ENCODE data around the gene WWC1.
A peak's percentile ranks its signal among the peaks of the same experiment; 100 is the strongest.

The WWC1 gene

DNA sequence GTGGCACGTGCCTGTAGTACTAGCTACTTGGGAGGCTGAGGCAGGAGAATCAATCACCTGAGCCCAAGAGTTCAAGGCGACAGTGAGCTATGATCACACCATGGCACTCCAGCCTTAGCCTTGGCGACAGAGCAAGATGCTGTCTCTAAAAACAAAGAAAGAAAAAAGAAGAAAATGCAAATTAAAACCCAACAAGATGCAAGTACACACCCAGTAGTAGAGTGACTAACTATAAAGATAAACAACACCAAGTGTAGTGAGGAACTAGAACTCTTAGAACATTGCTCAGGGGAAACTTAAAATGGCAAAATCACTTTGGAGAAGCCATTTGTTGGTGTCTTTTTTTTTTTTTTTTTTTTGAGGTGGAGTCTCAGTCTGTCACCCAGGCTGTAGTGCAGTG, 160.1 kb downstream of the WWC1 start:
- no peak for DNase-seq

- DNase-seq, result no peak
Observed at GRCh38 chr5:168455201-168455600, 163.8 kb downstream of the WWC1 start.

DNA sequence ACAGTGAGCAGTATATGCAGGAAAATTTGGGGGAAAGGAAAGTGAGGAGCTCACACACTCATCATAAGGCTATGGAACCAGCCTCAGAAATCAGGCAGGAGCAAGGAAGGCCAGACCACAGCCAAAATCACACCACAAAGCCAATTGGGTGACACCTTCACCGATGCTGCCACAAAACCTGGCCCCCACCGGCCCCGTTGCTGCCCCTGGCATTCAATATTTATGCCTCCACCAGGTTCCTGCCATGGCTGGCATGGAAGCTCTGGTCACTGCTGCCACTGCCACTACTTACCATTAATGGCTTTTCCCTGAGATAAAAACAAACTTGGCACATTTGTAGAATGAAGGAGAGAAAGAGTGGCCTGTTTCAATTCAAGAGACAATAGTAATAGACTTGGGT, 166.1 kb downstream of the WWC1 start:
- DNase-seq, result no peak

DNA sequence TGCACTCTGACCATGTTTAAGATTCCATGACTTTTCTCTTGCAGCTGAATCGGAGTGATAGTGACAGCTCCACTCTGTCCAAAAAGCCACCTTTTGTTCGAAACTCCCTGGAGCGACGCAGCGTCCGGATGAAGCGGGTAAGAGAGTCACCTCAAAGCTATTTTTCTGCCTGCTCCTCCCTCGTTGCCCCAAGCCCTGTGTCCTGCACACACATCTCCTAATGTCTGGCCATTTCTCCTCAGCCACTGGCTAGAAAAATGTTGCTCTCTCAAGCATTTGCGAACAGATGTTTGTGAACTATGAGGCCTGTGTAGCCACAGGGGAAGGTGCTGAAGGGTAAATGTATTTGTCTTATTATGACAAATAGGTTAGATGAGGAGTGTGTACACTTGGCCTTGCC, 169.2 kb downstream of the WWC1 start:
- no peak for DNase-seq

DNA sequence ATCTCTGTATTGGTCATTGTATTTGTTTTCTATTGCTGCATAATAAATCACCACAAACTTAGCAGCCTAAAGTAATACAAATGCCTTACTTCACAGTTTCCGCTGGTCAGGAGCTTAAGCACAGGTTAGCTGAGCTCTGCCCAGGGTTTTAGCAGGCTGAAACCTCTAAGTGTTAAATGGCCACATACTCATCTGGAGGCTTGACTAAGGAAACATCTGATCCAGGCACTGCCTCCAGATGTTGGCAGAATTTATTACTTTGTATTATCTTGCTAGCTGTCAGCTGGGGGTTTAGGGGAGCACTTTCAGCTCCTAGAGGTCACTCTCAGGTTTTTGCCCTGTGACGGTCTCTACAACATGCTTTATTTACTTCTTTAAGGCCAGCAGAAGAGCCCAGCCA, 171.6 kb downstream of the WWC1 start:
- no peak for DNase-seq

DNA sequence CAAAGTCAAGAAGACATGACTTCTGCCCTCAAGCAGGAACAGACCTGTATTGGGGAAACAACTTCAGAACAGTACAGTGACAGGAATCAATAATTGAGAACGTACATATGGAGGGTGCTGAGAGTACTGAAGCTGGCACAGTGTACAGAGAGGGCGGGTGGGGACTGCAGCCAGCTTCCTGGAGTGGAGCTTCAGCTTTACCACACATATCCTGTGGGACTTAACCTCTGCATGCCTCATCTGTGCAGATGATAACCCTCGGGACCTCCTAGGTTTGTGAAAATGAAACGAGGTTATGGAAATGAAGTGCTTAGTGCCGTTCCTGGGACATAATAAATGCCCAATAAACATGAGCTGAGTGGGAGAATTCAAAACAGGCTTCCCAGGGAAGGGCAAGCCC, 172.8 kb downstream of the WWC1 start:
- DNase-seq, result no peak

DNA sequence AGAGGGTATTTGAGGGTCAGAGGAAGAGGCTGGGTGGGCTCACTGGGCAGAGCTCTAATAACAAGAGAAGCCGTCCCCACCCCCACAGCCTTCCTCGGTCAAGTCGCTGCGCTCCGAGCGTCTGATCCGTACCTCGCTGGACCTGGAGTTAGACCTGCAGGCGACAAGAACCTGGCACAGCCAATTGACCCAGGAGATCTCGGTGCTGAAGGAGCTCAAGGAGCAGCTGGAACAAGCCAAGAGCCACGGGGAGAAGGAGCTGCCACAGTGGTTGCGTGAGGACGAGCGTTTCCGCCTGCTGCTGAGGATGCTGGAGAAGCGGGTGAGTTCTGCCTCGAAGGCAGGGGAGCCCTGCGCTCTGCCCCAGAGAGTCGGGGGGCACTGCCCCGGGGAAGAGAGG, 173.2 kb downstream of the WWC1 start:
- DNase-seq, result no peak

DNA sequence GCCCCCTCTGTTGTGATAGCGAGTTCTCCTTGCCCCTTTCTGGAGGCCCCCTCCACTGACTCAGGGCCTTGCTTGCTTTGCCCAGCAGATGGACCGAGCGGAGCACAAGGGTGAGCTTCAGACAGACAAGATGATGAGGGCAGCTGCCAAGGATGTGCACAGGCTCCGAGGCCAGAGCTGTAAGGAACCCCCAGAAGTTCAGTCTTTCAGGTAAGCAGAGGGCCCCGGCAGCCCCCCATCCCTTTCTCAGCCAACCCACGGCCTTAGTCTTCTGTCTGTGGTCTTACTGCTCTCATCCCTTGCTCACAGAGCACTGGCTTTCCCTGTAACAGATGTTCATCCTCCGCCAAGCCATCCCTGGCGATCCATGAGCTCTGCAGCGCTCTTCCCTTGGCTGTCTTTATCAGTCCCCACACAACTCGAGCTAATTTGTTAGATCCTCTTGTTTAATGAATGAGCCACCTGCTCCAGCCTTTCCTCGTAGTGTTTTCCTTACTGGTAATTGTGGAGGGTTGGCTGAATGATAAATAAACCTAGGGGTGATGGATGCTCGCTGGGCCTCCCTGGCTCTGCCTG, 176.4 kb downstream of the WWC1 start:
- DNase-seq, result no peak

DNA sequence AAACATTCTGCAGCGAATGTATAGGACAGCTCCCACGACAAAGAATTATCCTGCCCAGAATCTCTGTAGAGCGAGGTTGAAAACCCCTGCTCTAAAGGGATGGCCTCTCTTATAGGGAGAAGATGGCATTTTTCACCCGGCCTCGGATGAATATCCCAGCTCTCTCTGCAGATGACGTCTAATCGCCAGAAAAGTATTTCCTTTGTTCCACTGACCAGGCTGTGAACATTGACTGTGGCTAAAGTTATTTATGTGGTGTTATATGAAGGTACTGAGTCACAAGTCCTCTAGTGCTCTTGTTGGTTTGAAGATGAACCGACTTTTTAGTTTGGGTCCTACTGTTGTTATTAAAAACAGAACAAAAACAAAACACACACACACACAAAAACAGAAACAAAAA, 177.4 kb downstream of the WWC1 start:
- DNase-seq, result no peak

DNA sequence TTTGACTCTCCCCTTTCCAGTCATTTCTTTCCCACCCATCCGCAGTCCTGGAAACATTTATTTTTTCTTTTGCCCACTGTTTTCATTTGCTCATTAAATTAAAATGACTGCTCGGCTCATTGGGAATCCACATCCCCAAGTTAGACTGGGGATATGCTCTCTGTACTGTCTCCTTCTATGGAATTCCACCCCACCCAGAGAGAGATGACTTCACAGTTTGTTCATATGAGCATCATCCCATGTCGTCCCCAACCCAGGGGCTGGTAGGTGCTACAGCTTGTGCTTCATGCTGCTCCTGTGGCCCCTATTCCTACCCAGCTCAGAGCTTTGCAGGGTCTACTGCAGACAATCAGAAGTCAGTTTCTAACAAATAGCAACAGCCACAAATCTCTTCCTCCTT, 178.4 kb downstream of the WWC1 start:
- no peak for DNase-seq

DNA sequence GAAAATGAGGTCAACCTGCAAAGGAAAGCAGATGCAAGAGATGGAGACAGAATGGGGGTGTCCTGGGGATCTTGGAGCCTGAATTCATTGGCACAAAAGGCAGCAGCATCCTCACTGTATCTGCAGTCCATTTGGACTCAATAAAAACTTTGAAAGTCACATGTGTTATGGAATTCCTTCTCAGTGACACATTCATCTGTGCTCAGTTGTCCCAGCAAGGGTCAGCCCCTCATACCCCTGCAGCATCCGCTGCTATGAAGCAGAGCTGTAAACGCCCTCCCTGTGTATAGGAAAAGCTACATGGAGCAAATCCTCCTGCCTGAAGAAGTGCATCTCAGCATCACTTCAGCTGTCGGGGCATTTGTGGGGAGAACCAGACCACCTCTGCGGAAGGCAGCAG, 180.3 kb downstream of the WWC1 start:
- no peak for DNase-seq

- no peak for DNase-seq
Observed at GRCh38 chr5:168472329-168472728, 180.9 kb downstream of the WWC1 start.

- no peak for DNase-seq
Observed at GRCh38 chr5:168474319-168474718, 182.9 kb downstream of the WWC1 start.

GRCh38 chr5:168477060-168477459, 185.6 kb downstream of the WWC1 start:
- DNase-seq, result no peak

DNA sequence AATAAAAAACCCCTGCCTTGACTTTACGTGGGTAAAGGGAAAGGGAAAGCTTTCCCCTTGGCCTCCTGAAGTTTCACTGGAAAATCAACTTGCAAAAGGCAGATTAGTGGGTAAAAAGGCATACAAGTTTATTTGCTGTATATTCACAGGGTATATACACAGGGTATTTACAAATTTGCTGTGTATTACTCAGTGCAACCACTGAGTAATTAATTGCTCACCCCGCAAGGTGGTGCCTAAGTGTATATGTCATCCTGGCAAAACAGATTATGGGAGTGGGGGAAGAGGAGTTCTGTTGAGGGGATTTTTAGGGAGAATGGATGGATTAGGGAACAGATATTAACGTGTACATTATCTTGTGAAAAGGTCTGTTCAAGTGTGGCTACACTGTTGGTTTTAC, 187.7 kb downstream of the WWC1 start:
- DNase-seq, result no peak

DNA sequence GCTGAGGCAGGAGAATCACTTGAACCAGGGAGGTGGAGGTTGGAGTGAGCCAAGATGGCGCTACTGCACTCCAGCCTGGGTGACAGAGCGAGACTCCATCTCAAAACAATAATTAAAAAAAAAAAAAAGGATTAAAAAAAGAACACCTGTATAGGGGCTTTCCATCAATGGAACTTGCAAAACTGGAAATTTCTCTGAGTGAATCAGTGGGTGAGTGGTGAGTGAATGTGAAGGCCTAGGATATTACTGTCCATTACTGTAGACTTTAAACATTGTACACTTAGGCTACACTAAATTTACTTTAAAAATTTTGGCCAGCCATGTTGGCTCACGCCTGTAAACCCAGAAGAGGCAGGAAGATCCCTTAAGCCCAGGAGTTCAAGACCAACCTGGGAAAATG, 189.2 kb downstream of the WWC1 start:
- no peak for DNase-seq

DNA sequence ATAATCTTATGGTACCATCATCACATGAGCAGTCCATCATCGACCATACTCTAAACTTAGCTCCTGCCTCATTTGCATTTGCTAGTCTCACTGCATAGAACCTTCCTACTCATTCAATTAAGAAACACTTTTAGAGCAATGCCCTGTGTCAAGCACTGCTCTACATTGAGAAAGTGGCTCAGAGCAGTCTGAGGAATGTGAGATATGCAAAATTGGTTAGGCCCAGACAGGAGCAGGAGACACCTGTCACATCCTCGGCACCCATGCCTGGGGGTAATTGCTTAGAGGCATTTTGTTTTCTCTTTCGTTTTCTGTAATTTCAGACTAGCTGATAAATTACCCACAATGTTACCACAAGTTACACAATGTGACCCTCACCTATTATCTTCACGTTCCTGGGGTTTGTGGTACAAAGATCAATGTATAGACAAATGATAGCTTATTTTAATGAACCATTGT, 189.9 kb downstream of the WWC1 start:
- no peak for DNase-seq

GRCh38 chr5:168482361-168482760, 190.9 kb downstream of the WWC1 start:
- DNase-seq, result no peak

GRCh38 chr5:168486136-168486879, 194.9 kb downstream of the WWC1 start, which contains the start of gene RARS1:
Gene RARS1 (plus strand): TSS chr5:168486471. CDS start chr5:168486499, 28 bp downstream.
- peak; percentile 78 for DNase-seq

GRCh38 chr5:168489059-168489458, 197.6 kb downstream of the WWC1 start:
- no peak for DNase-seq

DNA sequence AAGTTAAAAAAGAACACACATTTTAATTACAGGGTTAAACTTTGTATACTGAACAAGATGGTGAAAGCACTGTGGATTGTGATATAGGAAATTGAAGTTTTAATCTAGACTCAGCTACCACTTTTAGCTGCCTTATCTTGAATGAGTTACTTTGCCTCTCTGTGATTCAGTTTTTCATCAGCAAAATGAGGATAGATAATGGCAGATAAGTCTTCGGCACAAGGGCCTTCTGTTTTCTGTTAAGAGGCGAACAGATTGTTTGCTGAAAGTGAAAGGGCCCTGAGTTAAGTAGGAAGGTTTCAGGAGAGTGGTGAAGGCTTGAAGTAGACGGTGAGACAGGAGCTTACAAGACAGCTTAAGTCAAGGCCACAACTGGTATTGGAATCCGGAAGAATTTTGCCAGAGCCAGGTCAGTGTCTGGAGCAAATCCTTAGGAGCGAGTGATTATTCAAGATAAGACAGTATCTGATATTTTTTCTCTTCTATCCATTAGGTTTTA, 202.7 kb downstream of the WWC1 start:
- DNase-seq, result no peak

GRCh38 chr5:168502563-168503237, 211.3 kb downstream of the WWC1 start:
- no peak for DNase-seq

DNA sequence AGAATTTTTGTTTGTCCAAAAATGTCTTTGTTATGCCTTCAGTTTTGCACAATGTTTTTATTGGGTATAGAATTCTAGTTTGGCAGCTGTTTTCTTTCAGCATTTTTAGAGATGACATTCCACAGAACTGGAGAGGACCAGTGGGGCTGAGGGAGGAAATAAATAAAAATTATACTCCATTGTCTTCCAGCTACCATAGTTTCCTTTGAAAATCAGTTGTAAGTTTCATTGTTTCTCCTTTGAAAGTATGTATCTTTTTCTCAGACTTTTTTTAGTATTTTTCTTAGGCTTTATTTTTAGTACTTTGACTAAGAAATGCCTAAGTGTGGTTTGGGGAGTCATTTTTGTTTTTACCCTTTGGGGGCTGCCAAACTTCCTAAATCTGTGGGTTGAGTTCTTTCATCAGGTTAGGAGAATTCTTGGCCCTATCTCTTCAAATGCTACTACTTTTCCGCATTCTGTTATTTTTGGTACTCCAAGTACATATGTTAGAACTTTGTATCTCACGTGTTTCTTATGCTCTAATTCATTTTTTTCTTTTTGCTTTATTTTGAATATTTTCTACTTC, 222.5 kb downstream of the WWC1 start:
- no peak for DNase-seq

All from activated CD4-positive, alpha-beta T cell treated with anti-CD3 and anti-CD28 coated beads for 1 hour (primary cell).